OCI-LY3 (cell line): ENCODE measurements around the gene CNR2.
A peak's percentile ranks its signal among the peaks of the same experiment; 100 is the strongest.

Source experiments
- H2AFZ ChIP-seq: fragments of 200-600, 300-600 bp; shearing (Covaris generic); 2 replicates; pipeline ENCODE4 v1.6.0; 2014; ENCODE audit warnings: antibody characterized with exemption, low read depth, low read length
- H3K27ac ChIP-seq: fragments of 200-600, 300-600 bp; sonication (generic); 2 replicates; pipeline ENCODE4 v1.5.1; 2014; ENCODE audit warnings: mild to moderate bottlenecking, low read length, moderate library complexity, mixed read lengths
- H3K27me3 ChIP-seq: fragments of 200-600, 300-600 bp; sonication (generic); 2 replicates; pipeline ENCODE4 v1.6.1; 2014; ENCODE audit warnings: low read depth, low read length, mixed read lengths
- H3K36me3 ChIP-seq: fragments of 200-600, 300-600 bp; sonication (generic); replicated peaks from 2 replicates; pipeline ENCODE3; 2014; ENCODE audit warnings: low read depth, low read length, mixed read lengths
- H3K4me1 ChIP-seq: fragments of 300-600, 200-600 bp; sonication (generic); 2 replicates; pipeline ENCODE4 v1.6.1; 2014; ENCODE audit warnings: low read length, mixed read lengths
- H3K4me2 ChIP-seq: fragments of 200-600, 300-600 bp; sonication (generic); 2 replicates; pipeline ENCODE4 v1.6.1; 2014; ENCODE audit warnings: low read length, mixed read lengths
- H3K4me3 ChIP-seq: fragments of 300-600, 200-600 bp; sonication (generic); 2 replicates; pipeline ENCODE4 v1.5.1; 2014; ENCODE audit warnings: antibody characterized with exemption, mild to moderate bottlenecking, low read length, moderate library complexity
- H3K79me2 ChIP-seq: fragments of 300-600, 200-600 bp; shearing (Covaris generic); 2 replicates; pipeline ENCODE4 v1.6.1; 2014; ENCODE audit warnings: mild to moderate bottlenecking, low read length, mixed read lengths
- H3K9ac ChIP-seq: fragments of 300-600, 200-600 bp; shearing (Covaris generic); 2 replicates; pipeline ENCODE4 v1.6.0; 2014; ENCODE audit warnings: mild to moderate bottlenecking, low read length, moderate library complexity
- H3K9me3 ChIP-seq: fragments of 200-600, 300-600 bp; shearing (Covaris generic); 2 replicates; pipeline ENCODE4 v1.6.1; 2014; ENCODE audit warnings: low read length, mixed read lengths; ENCODE audit not compliant: insufficient read depth
- H4K20me1 ChIP-seq: fragments of 200-600, 300-600 bp; sonication (generic); 2 replicates; pipeline ENCODE4 v1.6.1; 2016; ENCODE audit warnings: low read length, mixed read lengths; ENCODE audit not compliant: insufficient read depth
- EZH2phosphoT487 ChIP-seq: fragments of 200-600 bp; shearing (Covaris generic); IDR thresholded peaks from 2 replicates; pipeline ENCODE4 v1.6.1; 2018; ENCODE audit warnings: antibody characterized with exemption, mixed run types, low read depth
- TF ChIP-seq, protein P1 (sequence below): fragments of 200-600, 300-600 bp; sonication (generic); IDR thresholded peaks from 2 replicates; pipeline ENCODE4 v1.5.1; 2014; ENCODE audit warnings: antibody characterized with exemption, low read length, low read depth

The CNR2 gene

DNA sequence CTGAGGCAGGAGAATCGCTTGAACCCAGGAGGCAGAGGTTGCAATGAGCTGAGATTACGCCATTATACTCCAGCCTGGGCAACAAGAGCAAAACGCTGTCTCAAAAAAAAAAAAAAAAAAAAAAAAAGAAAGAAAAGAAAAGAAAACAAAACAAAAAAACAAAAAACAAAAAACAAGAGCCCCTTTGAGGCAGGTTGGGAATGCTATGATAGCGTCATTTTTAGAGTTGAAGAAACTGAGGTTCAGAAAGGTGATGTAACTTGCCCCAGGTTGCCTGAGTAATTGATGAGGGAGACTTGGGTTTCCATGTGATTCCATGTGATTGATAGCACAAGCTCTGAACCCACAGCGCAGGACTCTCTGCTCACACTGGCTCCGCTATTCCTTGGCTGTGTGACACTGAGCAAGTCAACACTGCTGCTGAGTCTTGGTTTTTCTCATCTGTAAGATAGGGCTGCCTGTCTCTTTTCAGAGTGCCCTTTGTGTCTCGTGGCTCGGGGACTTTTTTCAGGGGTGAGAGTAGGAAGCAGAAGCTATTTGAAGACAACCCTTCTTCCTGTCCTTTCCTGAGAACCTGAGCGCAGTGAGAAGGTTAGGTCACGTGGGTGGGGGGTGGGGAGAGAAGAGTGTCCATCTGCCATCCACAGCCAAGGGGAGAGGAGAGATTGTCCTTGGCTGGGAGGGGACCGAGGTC, 2.5 kb downstream of the CNR2 start:
- no peaks in the 10 kb centered on the region; the same call in 1 of the 2 replicates for H4K20me1 ChIP-seq
- peaks cover 20% of the 10 kb centered on the region for H3K36me3 ChIP-seq
- peak overlapping the region; percentile 98 for H3K27ac ChIP-seq
- H3K4me1 ChIP-seq = peaks cover 91% of the 10 kb centered on the region
- peak overlapping the region; percentile 87 for H3K4me2 ChIP-seq
- H3K27me3 ChIP-seq = no peaks in the 10 kb centered on the region
- TF ChIP-seq, protein P1, sequence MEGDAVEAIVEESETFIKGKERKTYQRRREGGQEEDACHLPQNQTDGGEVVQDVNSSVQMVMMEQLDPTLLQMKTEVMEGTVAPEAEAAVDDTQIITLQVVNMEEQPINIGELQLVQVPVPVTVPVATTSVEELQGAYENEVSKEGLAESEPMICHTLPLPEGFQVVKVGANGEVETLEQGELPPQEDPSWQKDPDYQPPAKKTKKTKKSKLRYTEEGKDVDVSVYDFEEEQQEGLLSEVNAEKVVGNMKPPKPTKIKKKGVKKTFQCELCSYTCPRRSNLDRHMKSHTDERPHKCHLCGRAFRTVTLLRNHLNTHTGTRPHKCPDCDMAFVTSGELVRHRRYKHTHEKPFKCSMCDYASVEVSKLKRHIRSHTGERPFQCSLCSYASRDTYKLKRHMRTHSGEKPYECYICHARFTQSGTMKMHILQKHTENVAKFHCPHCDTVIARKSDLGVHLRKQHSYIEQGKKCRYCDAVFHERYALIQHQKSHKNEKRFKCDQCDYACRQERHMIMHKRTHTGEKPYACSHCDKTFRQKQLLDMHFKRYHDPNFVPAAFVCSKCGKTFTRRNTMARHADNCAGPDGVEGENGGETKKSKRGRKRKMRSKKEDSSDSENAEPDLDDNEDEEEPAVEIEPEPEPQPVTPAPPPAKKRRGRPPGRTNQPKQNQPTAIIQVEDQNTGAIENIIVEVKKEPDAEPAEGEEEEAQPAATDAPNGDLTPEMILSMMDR = no peak
- TF ChIP-seq EZH2phosphoT487 = no peak
- H2AFZ ChIP-seq = no peak overlapping the region
- H3K79me2 ChIP-seq = peaks cover 82% of the 10 kb centered on the region
- peak overlapping the region; percentile 92 for H3K9ac ChIP-seq
- H3K9me3 ChIP-seq = no peaks in the 10 kb centered on the region; the same call in 1 of the 2 replicates
- H3K4me3 ChIP-seq = peak overlapping the region; percentile 88

GRCh38 chr1:23910144-23910543, 3.0 kb downstream of the CNR2 start:
- Histone ChIP-seq H3K27ac (peak overlapping the region; percentile 98), H4K20me1 (no peaks in the 10 kb centered on the region; the same call in 1 of the 2 replicates), H3K4me3 (peak overlapping the region; percentile 88), H2AFZ (no peak overlapping the region), H3K9ac (peak overlapping the region; percentile 92), H3K36me3 (peaks cover 21% of the 10 kb centered on the region), H3K27me3 (no peaks in the 10 kb centered on the region), H3K4me1 (peaks cover 91% of the 10 kb centered on the region), H3K79me2 (peaks cover 88% of the 10 kb centered on the region), H3K9me3 (no peaks in the 10 kb centered on the region; the same call in 1 of the 2 replicates), H3K4me2 (peak overlapping the region; percentile 87)
- TF ChIP-seq EZH2phosphoT487 = no peak
- TF ChIP-seq, protein P1 = no peak

GRCh38 chr1:23909412-23909811, 3.8 kb downstream of the CNR2 start:
- Histone ChIP-seq H2AFZ (no peak overlapping the region), H3K27me3 (no peaks in the 10 kb centered on the region), H3K4me2 (peak overlapping the region; percentile 87), H3K4me3 (peak overlapping the region; percentile 88), H4K20me1 (peaks cover 7% of the 10 kb centered on the region; the same call in 1 of the 2 replicates), H3K36me3 (peaks cover 21% of the 10 kb centered on the region), H3K79me2 (peaks cover 95% of the 10 kb centered on the region), H3K4me1 (peaks cover 91% of the 10 kb centered on the region), H3K9ac (peak overlapping the region; percentile 92), H3K9me3 (no peaks in the 10 kb centered on the region; the same call in 1 of the 2 replicates), H3K27ac (peak overlapping the region; percentile 98)
- TF ChIP-seq, protein P1 = no peak
- TF ChIP-seq EZH2phosphoT487 = no peak

- peaks cover 13% of the 10 kb centered on the region; the same call in 1 of the 2 replicates for H4K20me1 ChIP-seq
- H2AFZ ChIP-seq = no peak overlapping the region
- H3K4me3 ChIP-seq = peak overlapping the region; percentile 88
- H3K9ac ChIP-seq = peak overlapping the region; percentile 92
- TF ChIP-seq EZH2phosphoT487 = no peak
- TF ChIP-seq, protein P1 = no peak
- H3K36me3 ChIP-seq = peaks cover 24% of the 10 kb centered on the region
- H3K27me3 ChIP-seq = no peaks in the 10 kb centered on the region
- H3K79me2 ChIP-seq = peaks cover 100% of the 10 kb centered on the region
- H3K4me2 ChIP-seq = peak overlapping the region; percentile 87
- peaks cover 87% of the 10 kb centered on the region for H3K4me1 ChIP-seq
- H3K9me3 ChIP-seq = no peaks in the 10 kb centered on the region; the same call in 1 of the 2 replicates
- H3K27ac ChIP-seq = peak overlapping the region; percentile 98
Observed at GRCh38 chr1:23908453-23909341, 4.5 kb downstream of the CNR2 start.
